ENCODE measurements around the gene NTRK3.

DNA sequence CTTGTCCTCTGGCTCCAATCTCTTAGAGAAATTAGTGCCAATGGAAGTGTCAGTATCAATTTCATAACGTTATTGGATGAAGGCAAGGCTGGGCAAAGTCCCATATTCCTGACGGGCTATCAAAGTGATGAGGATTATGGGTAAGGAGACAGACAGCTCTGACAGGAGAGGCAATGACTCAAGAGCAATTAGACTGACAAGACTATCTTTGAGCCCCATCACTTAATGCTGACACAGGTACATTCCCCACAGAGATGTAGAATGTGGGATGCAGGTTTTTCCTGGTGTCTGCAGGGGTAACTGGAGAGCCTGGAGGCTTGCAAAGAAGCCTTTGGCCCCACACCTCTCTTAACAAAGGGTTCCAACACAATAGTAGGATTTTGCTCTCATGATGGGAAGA is 208.3 kb downstream of the NTRK3 start:
- TF ChIP-seq, protein P1, sequence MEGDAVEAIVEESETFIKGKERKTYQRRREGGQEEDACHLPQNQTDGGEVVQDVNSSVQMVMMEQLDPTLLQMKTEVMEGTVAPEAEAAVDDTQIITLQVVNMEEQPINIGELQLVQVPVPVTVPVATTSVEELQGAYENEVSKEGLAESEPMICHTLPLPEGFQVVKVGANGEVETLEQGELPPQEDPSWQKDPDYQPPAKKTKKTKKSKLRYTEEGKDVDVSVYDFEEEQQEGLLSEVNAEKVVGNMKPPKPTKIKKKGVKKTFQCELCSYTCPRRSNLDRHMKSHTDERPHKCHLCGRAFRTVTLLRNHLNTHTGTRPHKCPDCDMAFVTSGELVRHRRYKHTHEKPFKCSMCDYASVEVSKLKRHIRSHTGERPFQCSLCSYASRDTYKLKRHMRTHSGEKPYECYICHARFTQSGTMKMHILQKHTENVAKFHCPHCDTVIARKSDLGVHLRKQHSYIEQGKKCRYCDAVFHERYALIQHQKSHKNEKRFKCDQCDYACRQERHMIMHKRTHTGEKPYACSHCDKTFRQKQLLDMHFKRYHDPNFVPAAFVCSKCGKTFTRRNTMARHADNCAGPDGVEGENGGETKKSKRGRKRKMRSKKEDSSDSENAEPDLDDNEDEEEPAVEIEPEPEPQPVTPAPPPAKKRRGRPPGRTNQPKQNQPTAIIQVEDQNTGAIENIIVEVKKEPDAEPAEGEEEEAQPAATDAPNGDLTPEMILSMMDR (IDR thresholded peaks at IDR 0.05; ENCODE audit: low read depth, low read length, poor library complexity, severe bottlenecking) = no peak
- no peak for TF ChIP-seq EZH2phosphoT487 (IDR thresholded peaks at IDR 0.05; ENCODE audit: borderline replicate concordance, low read length)
